ENCODE measurements around the gene IFIT5.
"Not testable (repeated sequence)": the region's sequence is repeated elsewhere in the genome, so short reads cannot be mapped to it uniquely, and the experiment has no call there.

IFIT5 gene

DNA sequence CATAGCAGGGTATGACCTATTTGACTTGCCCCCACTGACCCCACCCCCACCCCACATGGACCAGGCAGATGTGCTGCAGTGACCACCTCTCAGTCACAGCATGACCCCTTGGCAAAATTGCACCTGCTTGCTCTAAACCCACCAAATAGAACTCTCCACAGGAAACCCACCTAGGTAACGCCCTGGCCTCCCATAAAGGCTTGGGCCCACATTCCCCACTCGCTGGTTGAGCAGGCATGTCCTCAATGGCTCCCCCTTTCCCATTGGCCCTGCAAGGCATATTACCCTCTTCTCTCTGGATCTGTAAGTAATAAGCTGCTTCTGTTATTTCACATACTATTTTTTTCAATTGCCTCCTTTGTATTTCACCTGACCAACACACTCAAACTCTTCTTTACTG is 19.2 kb upstream of the IFIT5 start:
- no peak for FAIRE-seq

DNA sequence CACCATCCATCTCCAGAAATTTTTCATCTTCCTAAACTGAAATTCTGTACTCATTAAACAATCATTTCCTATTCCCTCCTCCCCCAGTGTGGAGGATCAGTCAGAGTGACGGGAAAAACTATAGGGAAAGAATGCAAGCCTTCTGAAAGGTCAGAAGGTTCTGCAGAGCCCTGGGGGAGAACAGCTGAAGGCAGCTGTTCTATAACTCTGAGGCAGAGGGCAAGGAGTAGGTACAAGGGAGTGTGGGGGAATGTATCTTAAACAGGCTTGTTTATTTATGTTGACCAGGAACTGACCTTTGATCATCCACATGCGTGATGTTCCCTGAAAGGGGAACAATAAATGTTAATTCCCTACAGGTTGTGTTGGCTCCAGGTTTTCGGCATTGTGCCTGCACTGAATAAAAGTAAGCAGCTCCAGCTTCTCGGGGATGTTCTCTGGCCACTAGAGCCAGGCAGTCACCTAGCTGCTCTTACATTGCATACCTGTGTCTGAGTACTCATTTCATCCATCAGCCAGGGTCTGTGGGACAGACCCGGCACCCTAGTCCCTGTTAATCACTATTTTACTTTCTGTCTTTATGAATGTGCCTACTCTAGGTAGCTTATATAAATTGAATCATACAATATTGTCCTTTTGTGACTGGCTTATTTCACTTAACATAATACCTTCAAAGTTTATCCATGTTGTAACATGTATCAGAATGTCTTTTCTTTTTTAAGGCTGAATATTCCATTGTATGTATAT is 16.2 kb upstream of the IFIT5 start:
- FAIRE-seq = no peak

DNA sequence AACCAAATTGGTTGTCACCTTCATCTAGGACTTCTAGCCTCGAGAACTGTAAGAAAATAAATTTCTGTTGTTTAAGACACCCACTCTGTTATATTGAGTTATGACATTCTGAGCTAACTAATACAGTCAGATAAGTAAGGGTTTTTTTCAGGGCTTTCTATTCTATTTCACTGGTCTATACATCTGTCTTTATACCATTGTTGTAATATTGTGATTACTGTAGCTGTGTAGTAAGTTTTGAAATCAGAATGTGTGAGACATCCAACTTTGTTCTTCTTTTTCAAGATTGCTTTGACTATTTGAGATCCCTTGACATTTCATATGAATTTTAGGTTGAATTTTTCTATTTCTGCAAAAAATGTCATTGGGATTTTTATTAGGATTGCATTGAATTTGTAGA is 14.4 kb upstream of the IFIT5 start:
- no peak for FAIRE-seq

DNA sequence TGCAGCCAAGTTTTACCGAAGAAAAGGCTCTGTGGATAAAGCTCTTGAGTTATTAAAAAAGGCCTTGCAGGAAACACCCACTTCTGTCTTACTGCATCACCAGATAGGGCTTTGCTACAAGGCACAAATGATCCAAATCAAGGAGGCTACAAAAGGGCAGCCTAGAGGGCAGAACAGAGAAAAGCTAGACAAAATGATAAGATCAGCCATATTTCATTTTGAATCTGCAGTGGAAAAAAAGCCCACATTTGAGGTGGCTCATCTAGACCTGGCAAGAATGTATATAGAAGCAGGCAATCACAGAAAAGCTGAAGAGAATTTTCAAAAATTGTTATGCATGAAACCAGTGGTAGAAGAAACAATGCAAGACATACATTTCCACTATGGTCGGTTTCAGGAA is 11.3 kb upstream of the IFIT5 start:
- no peak for FAIRE-seq

DNA sequence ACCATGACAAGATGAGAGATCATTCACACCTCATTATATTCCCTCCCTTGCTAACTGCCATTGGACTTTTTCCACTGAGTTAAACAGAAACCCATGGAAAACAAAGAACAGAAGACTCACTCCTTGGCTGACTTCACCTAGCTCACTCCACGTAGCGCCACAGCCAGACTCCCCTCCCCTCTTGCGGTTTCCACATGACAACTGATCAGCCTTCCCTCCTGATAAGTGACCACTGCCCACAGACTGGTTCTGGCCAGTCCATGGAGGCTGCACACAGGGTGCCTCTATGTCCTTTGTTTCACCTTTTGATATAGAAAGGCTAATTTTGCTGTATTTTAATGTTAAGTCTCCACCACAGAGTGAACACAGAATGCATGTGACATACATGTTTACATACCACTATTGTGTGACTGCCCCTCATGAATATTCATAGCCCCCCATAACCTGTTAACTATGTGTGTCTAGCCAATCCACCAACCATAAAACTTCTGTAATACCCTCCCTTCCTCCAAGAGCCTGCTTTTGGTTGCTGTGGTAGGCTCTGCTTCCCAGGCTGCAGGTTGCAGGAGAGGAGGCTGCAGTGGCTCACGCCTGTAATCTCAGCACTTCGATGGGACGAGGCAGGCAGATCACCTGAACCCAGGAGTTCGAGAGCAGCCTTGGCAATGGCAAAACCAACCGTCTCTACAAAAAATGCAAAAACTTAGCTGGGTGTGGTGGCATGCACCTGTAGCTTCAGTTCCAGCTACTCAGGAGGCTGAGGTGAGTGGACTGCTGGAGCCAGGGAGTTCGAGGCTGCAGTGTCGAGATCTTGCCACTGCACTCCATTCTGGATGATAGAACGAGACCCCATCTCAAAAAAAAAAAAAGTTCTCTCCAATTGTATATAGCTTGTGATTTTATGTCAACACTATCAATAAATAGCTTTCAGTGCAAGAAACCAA is 10.0 kb upstream of the IFIT5 start:
- FAIRE-seq = no peak

DNA sequence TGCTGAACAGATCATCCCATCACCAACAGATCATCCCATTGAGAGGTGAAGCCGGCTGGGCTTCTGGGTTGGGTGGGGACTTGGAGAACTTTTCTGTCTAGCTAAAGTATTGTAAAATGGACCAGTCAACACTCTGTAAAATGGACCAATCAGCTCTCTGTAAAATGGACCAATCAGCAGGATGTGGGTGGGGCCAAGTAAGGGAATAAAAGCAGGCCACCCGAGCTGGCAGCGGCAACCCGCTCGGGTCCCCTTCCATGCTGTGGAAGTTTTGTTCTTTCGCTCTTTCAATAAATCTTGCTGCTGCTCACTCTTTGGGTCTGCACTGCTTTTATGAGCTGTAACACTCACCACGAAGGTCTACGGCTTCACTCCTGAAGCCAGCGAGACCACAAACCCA is 8.2 kb upstream of the IFIT5 start:
- not testable (repeated sequence) for FAIRE-seq

DNA sequence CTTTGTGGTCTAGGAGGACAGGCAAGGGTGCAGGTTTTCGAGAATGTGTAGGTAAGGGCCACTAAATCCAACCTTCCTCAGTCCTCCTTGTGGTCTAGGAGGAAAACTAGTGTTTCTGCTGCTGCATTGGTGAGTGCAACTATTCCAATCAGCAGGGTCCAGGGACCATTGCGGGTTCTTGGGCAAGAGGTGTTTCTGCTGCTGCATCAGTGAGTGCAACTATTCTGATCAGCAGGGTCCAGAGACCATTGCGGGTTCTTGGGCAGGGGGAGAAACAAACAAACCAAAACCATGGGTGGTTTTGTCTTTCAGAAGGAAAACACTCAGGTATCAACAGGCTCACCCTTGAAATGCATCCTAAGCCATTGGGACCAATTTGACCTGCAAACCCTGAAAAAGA is 6.6 kb upstream of the IFIT5 start:
- not testable (repeated sequence) for FAIRE-seq

DNA sequence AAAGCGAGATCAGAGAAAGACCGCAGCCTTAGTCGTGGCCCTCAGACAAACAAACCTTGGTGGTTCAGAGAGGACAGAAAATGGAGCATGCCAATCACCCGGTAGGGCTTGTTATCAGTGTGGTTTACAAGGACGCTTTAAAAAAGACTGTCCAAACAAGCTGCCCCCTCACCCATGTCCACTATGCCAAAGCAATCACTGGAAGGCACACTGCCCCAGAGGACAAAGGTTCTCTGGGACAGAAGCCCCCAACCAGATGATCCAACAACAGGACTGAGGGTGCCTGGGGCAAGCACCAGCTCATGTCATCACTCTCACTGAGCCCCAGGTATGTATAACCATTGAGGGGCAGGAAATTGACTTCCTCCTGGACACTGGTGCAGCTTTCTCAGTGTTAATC is 5.1 kb upstream of the IFIT5 start:
- FAIRE-seq = not testable (repeated sequence)

DNA sequence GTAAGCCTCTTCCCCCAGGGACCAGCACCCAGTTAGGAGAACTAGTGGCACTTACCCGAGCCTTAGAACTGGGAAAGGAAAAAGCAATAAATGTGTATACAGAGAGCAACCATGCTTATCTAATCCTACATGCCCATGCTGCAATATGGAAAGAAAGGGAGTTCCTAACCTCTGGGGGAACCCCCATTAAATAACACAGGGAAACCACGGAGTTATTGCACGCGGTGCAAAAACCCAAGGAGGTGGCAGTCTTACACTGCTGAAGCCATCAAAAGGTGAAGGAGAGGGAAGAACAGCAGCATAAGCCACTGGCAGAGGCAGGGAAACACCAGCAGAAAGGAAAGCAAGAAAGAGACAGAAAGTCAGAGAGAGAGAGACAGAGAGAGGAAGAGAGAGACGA is 3.8 kb upstream of the IFIT5 start:
- FAIRE-seq = not testable (repeated sequence)

DNA sequence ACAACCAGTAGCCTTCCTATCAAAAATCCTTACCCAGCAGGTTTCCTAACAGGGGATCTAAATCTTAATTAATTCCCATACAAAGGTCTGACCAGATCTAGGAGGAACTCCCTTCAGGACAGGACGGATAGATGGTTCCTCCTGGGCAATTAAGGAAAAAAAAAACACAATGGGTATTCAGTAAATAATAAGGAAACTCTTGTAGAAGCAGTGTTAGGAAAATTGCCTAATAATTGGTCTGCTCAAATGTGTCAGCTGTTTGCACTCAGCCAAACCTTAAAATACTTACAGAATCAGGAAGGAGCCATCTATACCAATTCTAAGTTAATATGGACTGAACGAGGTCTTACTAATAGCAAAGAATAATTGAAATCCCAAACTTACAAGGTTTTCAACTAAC is 3.2 kb upstream of the IFIT5 start:
- FAIRE-seq = not testable (repeated sequence)

DNA sequence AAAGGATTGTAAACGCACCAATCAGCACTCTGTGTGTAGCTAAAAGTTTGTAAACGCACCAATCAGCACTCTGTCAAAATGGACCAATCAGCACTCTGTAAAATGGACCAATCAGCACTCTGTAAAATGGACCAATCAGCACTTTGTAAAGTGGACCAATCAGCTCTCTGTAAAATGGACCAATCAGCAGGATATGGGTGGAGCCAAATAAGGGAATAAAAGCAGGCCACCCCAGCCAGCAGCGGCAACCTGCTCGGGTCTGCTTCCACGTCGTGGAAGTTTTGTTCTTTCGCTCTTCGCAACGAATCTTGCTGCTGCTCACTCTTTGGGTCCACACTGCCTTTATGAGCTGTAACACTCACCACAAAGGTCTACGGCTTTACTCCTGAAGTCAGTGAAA is 2.1 kb upstream of the IFIT5 start:
- FAIRE-seq = not testable (repeated sequence)

DNA sequence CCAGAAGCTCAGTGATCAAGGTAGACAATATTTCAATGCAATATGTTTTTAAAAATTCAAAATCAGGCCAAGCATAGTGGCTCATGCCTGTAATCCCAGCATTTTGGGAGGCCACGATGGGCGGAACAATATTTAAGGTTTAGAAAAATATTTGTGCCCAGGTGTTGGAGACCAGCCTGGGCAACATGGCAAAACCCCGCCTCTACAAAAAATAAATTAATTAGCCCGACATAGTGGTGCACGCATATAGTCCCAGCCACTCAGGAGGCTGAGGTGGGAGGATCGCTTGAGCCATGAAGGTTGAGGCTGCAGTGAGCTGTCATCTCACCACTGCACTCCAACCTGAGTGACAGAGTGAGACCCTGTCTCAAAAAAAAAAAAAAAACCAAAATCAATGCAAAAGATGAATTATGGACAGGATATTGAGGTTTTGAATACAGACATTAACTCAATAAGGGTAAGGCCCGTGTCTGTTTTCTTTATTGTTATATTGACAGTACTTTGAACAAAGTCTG is 913 bp upstream of the IFIT5 start:
- FAIRE-seq = no peak

DNA sequence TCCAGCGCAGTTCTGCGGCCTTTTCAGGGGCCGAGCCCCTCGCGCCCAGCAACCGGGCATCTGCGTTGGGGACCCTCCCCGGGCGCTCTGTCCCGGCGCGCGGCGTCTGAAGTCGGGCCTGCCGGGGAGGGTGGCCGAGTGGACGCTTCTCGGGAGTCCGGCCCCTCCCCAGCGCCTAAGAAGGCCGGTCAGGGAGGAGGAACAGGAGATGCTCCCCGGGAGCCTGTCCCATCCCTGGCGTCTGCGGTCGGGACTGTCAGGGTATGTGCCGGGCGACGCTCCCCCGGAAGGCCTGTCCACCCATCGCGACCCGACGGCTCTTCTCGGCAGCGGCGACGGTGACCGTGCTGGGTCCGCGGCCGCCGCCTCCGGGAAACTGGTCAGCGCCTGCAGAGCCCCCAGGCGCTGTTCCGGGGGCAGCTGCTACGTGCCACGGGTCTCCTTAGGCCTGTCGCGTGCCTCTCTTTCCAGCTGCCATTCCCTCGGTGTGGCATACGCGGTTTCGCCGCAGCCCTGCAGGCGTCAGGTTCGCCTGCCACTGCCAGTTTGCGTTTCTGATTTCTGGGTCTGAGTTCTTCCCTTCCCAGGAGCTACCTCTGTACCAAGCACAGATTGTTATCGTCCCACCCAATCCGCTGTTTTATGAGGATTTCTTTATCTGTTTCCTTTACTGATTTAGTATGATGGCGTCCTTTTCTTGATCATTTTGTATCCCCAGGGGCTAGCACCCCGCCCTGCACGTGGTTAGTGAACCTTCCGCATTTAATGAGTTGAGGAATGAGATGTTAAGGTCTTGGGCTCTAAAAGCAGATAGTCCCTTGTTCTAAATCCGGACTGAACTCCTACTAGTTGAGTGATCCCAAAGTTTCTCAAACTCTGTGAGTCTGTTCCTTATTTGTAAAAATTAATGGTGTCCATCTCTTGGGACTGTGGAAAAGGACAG is 782 bp downstream of the IFIT5 start:
- FAIRE-seq = no peak

DNA sequence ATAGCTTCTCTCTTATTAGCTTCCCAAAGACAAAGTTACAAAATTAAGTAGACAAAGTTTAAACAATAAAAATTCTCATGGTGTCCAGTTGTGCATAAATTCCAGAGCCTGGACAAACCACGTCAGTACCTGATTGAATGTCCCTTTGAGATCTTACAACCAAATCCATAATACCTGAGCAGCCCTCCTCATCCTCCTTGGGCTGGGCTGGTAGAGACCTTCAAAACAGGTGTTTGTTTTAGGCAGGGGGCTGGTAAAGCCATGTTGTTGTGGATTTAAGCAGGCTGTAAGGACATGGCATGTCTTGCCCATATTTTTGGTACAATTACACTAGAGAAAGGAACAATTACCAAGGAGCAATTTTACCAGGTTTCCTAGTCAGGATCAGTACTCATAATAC is 2.1 kb downstream of the IFIT5 start:
- no peak for FAIRE-seq

DNA sequence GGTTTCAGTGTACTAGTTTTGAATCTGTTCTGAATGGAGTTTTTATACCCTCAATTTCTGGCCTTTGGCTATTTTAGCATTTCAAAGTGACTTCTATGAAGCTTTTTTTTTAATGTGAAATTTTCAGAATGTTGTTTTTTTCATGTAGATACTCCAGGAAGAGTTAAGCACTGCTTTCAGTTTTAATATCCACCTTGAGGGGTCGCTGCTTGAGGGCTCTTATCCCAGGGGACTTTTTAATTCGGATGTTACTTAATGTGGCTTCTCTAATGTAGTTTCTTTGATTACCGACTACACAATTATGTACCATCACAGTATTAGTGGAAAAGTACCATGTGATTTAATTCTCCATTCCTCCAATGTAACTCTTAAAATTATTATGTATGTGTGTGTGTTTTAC is 5.2 kb downstream of the IFIT5 start:
- no peak for FAIRE-seq

DNA sequence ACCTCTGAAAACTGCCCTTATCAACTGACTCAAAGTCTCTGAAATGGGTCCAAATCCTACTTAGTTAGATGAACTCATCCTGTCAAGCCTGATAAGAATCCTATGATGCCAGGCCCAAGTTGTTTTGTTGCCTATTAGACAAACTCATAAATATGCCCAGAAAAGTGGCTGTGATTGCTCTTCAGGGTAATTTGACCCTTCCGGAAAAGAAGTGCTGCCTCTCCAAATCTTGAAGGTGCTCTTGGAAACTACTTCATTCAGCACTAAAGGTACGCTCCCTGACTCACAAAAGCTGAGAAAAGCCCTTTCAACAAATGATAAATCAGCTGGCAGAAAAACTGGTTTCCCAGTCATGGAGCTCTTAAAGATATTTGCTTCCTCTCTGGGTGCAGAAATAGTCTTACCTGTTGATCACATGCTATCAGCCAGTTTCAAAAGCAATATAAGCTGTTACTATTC is 6.7 kb downstream of the IFIT5 start:
- FAIRE-seq = no peak

DNA sequence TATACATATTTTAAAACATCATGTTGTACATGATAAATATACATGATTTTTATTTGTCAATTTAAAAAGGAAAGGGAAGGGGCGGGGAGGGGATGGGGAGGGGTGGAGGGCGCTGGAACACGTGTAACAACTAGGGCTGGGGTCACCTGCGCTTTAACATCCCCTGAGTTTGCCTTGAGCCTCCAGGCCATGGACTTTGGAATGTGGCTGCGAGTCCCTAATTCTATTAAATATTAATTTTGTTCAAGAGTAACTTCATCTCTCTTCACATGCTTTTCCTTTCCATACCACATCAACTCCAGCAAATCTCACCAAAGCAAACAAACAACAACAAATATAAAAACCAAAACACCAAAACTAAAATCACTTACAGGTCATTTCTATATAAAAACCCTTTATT is 10.6 kb downstream of the IFIT5 start:
- no peak for FAIRE-seq

DNA sequence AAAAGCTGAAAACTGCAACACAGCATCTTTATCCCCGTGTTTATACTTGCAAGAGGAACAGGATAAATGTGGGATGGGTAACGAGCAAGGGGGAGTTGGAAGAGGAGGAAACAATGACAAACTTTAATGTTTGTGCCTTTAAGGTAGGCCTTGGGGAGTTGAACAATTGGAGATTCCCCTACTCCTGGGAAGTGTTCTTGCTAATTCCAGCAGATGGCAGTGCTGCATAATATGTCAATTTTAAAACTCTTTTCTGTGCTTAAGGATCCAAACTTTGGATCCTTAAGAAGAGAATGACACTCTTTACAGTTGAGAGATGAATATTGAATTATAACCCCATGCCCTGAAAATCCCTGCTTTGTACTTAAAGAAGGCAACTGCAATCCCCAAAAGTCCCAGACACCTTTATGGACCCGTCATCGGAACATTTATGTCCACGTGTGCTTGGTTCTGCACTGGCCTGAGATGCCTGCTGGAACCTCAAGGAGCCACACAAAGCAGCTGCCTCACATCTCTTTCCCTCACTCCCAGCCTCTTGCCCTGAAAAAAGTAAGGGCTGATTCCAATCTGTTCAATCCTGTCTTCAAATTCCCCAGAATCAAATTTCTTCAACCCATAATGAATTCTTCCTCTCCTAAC is 12.0 kb downstream of the IFIT5 start:
- FAIRE-seq = peak; percentile 67

DNA sequence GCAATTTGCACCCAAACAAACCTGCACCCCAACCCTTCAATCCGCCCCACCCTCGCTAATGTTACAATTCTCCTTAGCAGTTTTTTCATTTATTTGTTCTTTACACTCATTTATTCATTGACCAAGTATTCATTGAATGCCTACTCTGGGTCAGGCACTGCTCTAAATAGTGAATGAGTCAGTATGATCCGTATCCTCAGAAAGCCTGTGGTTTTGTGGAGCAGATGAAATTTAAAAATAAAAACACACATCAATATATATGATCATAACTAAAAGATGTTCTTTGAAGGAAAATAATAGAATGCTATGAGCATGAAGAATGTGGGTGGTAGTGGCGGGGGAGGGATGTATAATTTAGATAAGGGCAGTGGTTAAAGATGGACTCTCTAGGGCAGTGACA is 13.3 kb downstream of the IFIT5 start:
- no peak for FAIRE-seq

DNA sequence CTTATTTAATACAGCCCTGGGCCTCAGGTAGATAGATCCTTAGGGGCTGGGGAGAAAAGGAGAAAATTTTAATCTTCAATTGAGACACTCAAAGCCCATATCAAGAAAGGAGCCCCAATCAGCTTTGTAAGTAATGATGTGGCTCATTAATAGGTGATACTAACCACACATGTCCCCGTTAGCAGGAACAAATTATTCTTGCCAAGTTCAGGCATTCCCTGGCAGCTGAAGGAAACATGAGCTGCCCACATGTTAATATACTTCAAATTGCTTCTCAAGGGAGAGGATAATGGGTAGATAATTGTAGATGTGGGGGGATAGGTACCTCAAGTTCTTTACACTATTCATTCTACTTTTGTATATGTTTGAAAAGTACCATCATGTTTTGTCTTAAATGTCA is 14.5 kb downstream of the IFIT5 start:
- FAIRE-seq = no peak

DNA sequence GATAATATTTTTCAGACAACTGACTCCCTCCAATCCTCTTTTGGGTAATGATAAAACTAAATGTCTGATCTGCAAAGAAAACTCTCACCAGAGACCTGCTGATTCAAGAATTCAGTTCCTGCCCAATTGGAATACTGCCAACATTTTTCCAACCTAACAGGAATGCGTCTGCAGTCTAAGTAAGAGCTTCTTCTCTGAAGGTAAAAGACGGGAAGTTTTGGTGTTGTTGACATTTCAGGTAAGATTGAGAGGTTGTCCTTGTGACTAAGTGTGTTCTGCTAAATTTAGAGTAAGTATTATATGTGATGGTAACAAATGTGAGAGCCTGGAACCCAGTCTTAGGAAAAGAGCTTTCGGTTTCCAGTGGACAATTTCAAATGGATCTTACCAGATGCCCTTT is 17.6 kb downstream of the IFIT5 start:
- FAIRE-seq = no peak

DNA sequence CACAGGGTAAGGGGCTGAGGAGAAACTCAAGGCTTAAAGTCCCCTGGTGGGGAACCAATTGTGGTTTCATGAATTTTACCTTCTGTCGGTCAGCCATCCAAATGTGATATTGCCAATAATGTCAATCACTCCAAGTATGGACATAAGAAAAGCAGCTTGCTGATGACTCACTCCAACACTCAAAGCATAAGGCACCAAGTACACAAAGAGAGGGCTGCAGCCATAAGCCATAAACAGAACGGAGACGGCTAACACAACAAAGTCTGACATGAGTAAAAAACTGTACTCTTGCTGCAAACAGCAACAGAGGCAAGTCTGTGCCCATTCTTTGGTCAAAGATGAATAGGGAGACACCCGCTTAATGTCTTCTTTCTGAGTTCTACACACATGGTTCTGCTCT is 24.2 kb downstream of the IFIT5 start:
- no peak for FAIRE-seq
